ENCODE results near the gene HK1.

GRCh38 chr10:69246581-69247312 is 31.5 kb upstream of the HK1 start:
- TF ChIP-seq USF2 (IDR thresholded peaks at IDR 0.05; ENCODE audit: low read depth, low read length): no peak
- no peak for TF ChIP-seq RFX5 (IDR thresholded peaks at IDR 0.05; ENCODE audit: low read depth, low read length)
- no peak for TF ChIP-seq BHLHE40 (IDR thresholded peaks at IDR 0.05; ENCODE audit: low read depth, low read length)
- TF ChIP-seq SMC3 (IDR thresholded peaks at IDR 0.05; ENCODE audit: low read depth, low read length): no peak
- TF ChIP-seq CTCF (conservative IDR thresholded peaks at IDR 0.05; ENCODE audit: low read depth, low read length): no peak
- no peak for TF ChIP-seq RAD21 (IDR thresholded peaks at IDR 0.05; ENCODE audit: low read length)
- no peak for TF ChIP-seq MAZ (IDR thresholded peaks at IDR 0.05; ENCODE audit: borderline replicate concordance, low read depth, low read length)
